Glomerular visceral epithelial cell (primary cell): ENCODE data around the gene DDX5.
"Not testable (repeated sequence)": the region's sequence is repeated elsewhere in the genome, so short reads cannot be mapped to it uniquely, and the experiment has no call there.

Experiments
- DNase-seq: peaks from one replicate; pipeline ENCODE4 v3.0.0-alpha.2; 2016; ENCODE audit errors: extremely low spot score

Gene DDX5

GRCh38 chr17:64492481-64493109, 13.5 kb downstream of the DDX5 start:
- no peak for DNase-seq

- DNase-seq, result no peak
Observed at GRCh38 chr17:64491994-64492393, 14.1 kb downstream of the DDX5 start.

GRCh38 chr17:64491034-64491860, 14.8 kb downstream of the DDX5 start:
- DNase-seq, result peak; percentile 41

- no peak for DNase-seq
Observed at GRCh38 chr17:64488301-64488700, 17.8 kb downstream of the DDX5 start.

GRCh38 chr17:64484380-64484779, 21.7 kb downstream of the DDX5 start:
- DNase-seq, result no peak

- no peak for DNase-seq
Observed at GRCh38 chr17:64480951-64481350, 25.1 kb downstream of the DDX5 start.

- DNase-seq, result no peak
Observed at GRCh38 chr17:64477849-64478248, 28.2 kb downstream of the DDX5 start.

- DNase-seq, result no peak
Observed at GRCh38 chr17:64472564-64472963, 33.5 kb downstream of the DDX5 start.

- no peak for DNase-seq
Observed at GRCh38 chr17:64471440-64471839, 34.6 kb downstream of the DDX5 start.

- no peak for DNase-seq
Observed at GRCh38 chr17:64470625-64471024, 35.5 kb downstream of the DDX5 start.

- DNase-seq, result not testable (repeated sequence)
Observed at GRCh38 chr17:64466834-64467233, 39.3 kb downstream of the DDX5 start.

- no peak for DNase-seq
Observed at GRCh38 chr17:64466019-64466735, 39.9 kb downstream of the DDX5 start.

- no peak for DNase-seq
Observed at GRCh38 chr17:64461788-64462187, 44.3 kb downstream of the DDX5 start.

GRCh38 chr17:64460955-64461354, 45.1 kb downstream of the DDX5 start:
- DNase-seq, result no peak

- not testable (repeated sequence) for DNase-seq
Observed at GRCh38 chr17:64459818-64460217, 46.3 kb downstream of the DDX5 start.

GRCh38 chr17:64459284-64459747, 46.8 kb downstream of the DDX5 start:
- DNase-seq, result peak; percentile 82

GRCh38 chr17:64458756-64459155, 47.3 kb downstream of the DDX5 start:
- DNase-seq, result no peak

GRCh38 chr17:64457156-64457555, 48.9 kb downstream of the DDX5 start:
- peak; percentile 84 for DNase-seq

GRCh38 chr17:64455993-64456885, 49.9 kb downstream of the DDX5 start:
- DNase-seq, result no peak

GRCh38 chr17:64449545-64449944, 56.5 kb downstream of the DDX5 start:
- no peak for DNase-seq
